Thyroid gland (tissue), 4 donors: ENCODE results near the gene ARMC9.

ENCODE experiments used
- POLR2A ChIP-seq, 2 donors: fragments of 450-650 bp; IDR thresholded peaks; one replicate each; pipeline ENCODE4 v1.6.1; 2017; ENCODE audit warnings: antibody characterized with exemption in 2 of 2, mild to moderate bottlenecking in 2 of 2, moderate library complexity in 1 of 2
- TF ChIP-seq, protein P1 (sequence below), 6 experiments: fragments of 200-600 bp in 3 of 6; fragments of 450-650 bp in 3 of 6; sonication (generic) in 3 of 6; IDR thresholded peaks; one replicate each; pipeline ENCODE4 v1.5.1; 2016 to 2019; ENCODE audit warnings: antibody characterized with exemption in 6 of 6, mild to moderate bottlenecking in 2 of 6, inconsistent platforms in 1 of 6, moderate library complexity in 1 of 6

DNA sequence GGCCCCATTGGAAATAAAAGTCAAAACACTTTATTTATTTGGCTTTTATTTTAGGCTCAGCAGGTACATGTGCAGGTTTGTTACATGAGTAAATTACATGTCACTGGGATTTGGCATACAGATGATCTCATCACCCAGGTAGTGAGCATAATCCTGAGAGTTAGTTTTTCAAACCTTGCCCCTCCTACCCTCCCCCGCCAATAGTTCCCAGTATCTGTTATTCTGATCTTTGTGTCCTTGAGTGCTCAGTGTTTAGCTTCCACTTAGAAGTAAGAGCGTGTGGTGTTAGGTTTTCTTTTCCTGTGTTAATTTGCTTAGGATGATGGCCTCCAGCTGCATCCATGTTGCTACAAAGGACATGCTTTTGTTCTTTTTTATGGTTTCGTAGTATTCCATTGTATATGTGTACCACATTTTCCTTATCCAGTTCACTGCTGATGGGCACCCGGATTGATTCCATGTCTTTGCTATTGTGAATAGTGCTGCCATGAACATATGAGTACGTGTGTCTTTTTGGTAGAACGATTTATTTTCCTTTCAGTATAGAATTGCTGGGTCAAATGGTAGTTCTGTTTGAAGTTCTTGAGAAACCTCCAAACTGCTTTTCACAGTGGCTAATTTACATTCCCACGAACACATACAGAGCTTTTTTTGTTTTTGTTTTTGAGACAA is 47.9 kb downstream of the ARMC9 start:
- TF ChIP-seq, protein P1, sequence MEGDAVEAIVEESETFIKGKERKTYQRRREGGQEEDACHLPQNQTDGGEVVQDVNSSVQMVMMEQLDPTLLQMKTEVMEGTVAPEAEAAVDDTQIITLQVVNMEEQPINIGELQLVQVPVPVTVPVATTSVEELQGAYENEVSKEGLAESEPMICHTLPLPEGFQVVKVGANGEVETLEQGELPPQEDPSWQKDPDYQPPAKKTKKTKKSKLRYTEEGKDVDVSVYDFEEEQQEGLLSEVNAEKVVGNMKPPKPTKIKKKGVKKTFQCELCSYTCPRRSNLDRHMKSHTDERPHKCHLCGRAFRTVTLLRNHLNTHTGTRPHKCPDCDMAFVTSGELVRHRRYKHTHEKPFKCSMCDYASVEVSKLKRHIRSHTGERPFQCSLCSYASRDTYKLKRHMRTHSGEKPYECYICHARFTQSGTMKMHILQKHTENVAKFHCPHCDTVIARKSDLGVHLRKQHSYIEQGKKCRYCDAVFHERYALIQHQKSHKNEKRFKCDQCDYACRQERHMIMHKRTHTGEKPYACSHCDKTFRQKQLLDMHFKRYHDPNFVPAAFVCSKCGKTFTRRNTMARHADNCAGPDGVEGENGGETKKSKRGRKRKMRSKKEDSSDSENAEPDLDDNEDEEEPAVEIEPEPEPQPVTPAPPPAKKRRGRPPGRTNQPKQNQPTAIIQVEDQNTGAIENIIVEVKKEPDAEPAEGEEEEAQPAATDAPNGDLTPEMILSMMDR (IDR thresholded peaks at IDR 0.05): no peak
- no peak for TF ChIP-seq POLR2A (IDR thresholded peaks at IDR 0.05)
